Karpas-422 (cell line): ENCODE measurements around the gene TMEM131L. TPM values are rescaled to one million over a fixed set of nuclear protein-coding genes. Genes with fewer than 3 reads are reported as not detected.

Experiments used
- DNase-seq: peaks from one replicate; pipeline ENCODE4 v3.0.0-alpha.2; 2015
- H2AFZ ChIP-seq: fragments of 200-600 bp; sonication (generic); 2 replicates; pipeline ENCODE4 v1.6.1; 2014; ENCODE audit warnings: antibody characterized with exemption, low read length, mixed read lengths
- H3K27ac ChIP-seq: fragments of 200-600 bp; sonication (generic); 2 replicates; pipeline ENCODE4 v1.5.1; 2014; ENCODE audit warnings: mild to moderate bottlenecking, low read length, moderate library complexity
- H3K27me3 ChIP-seq: fragments of 200-600 bp; sonication (generic); 2 replicates; pipeline ENCODE4 v1.6.1; 2014; ENCODE audit warnings: low read length, mixed read lengths
- H3K36me3 ChIP-seq: fragments of 200-600 bp; sonication (generic); 2 replicates; pipeline ENCODE4 v1.6.1; 2014; ENCODE audit warnings: low read length, mixed read lengths; ENCODE audit not compliant: insufficient read depth
- H3K4me1 ChIP-seq: fragments of 200-600 bp; sonication (generic); 2 replicates; pipeline ENCODE4 v1.6.1; 2014; ENCODE audit warnings: mild to moderate bottlenecking, low read length, mixed read lengths
- H3K4me2 ChIP-seq: fragments of 200-600 bp; sonication (generic); 2 replicates; pipeline ENCODE4 v1.6.1; 2014; ENCODE audit warnings: low read length, low read depth, mild to moderate bottlenecking; ENCODE audit not compliant: poor library complexity, severe bottlenecking
- H3K4me3 ChIP-seq: fragments of 200-600 bp; sonication (generic); 2 replicates; pipeline ENCODE4 v1.5.1; 2014; ENCODE audit warnings: mild to moderate bottlenecking, antibody characterized with exemption, low read length, mixed read lengths
- H3K79me2 ChIP-seq: fragments of 200-600 bp; sonication (generic); 2 replicates; pipeline ENCODE4 v1.6.1; 2014; ENCODE audit warnings: mild to moderate bottlenecking, low read length, mixed read lengths
- H3K9ac ChIP-seq: fragments of 200-600 bp; sonication (generic); 2 replicates; pipeline ENCODE4 v1.6.0; 2014; ENCODE audit warnings: low read length
- H3K9me2 ChIP-seq: fragments of 200-600 bp; sonication (generic), shearing (Covaris generic); replicated peaks from 2 replicates; pipeline ENCODE4 v1.6.0; 2014; ENCODE audit warnings: mild to moderate bottlenecking, low read length, moderate library complexity; ENCODE audit not compliant: insufficient read depth
- H3K9me3 ChIP-seq: fragments of 300-700, 200-600 bp; sonication (generic); 2 replicates; pipeline ENCODE4 v1.6.1; 2014; ENCODE audit warnings: low read length, mixed read lengths
- H4K20me1 ChIP-seq: fragments of 200-600 bp; sonication (generic); 2 replicates; pipeline ENCODE4 v1.6.1; 2014; ENCODE audit warnings: mild to moderate bottlenecking, antibody characterized with exemption, low read length, low read depth; ENCODE audit not compliant: insufficient read depth
- total RNA-seq: library from RNA; depleted of rRNA; stranded (reverse); fragments of >200 nt; shearing (Covaris generic); gene quantifications from 2 replicates; pipeline ENCODE4 v1.2.3, GENCODE V29; 2014; ENCODE audit warnings: low replicate concordance

Gene TMEM131L
- total RNA-seq, 1 experiment from 2014 or later: 54.8 TPM

DNA sequence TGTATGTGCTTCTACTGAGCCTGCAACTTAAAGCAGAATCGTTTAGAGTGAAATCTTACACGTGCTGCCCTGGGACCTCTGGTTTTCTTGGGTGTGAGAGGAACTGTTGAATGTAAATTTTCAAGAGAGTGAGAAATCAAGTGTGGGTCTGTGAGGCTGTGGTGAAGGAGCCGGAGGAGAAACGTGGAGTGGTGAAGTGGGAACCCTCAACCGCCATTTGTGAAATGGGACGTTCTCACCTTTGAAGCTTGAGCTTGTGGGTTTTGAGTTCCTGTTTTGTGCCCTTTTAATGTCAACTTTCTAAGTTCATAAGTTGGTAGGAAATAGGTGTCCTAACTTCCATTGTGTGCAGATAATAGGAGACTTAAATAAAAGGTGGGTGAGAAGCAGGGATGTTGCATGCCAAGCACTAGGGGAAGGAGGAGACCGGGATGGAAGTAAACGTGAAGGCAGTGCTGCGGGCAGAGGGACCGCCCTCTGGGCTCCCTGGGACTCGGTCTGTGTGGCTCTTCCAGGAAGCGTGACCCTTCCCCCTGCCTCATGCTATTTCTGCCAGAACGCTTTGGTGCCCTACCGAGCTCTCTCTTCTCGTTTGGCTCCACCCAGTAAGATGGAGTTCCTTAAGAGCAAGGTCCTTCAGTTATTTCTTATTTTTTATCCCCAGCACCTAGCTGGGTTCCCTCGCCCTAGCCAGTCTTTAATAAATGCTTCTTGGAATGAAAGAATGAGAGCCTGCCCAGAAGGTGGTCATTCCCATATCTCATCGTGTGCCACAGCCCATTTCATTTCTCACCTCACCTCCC, 56.0 kb downstream of the TMEM131L start:
- H2AFZ ChIP-seq: no peak overlapping the region
- peaks cover 61% of the 10 kb centered on the region for H3K4me1 ChIP-seq
- H3K27me3 ChIP-seq: no peaks in the 10 kb centered on the region
- H3K27ac ChIP-seq: no peak overlapping the region
- no peak for DNase-seq
- no peaks in the 10 kb centered on the region for H3K9me3 ChIP-seq
- H3K36me3 ChIP-seq: no peaks in the 10 kb centered on the region; the same call in 1 of the 2 replicates
- no peaks in the 10 kb centered on the region for H3K9me2 ChIP-seq
- peaks cover 69% of the 10 kb centered on the region for H4K20me1 ChIP-seq
- peaks cover 15% of the 10 kb centered on the region for H3K79me2 ChIP-seq
- H3K4me2 ChIP-seq: peak overlapping the region; percentile 40
- no peak overlapping the region for H3K4me3 ChIP-seq
- H3K9ac ChIP-seq: no peak overlapping the region

DNA sequence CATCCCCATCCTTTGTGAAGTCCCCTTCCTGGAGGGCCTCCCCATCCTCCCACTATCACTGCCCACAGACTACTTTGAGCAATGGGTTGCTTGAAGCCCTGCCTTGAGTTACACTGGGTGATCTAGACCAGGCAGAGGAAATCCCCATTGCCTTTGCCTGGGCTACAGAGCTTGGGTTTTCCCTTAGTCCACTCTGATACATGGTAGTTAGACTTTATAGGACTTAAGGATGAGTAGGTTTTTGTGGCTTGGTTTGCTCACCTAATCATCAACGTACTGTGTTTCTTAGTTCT, 56.6 kb downstream of the TMEM131L start:
- Histone ChIP-seq H4K20me1 (peaks cover 68% of the 10 kb centered on the region), H3K36me3 (no peaks in the 10 kb centered on the region), H3K9me3 (no peaks in the 10 kb centered on the region), H3K4me3 (no peak overlapping the region), H3K4me1 (peaks cover 65% of the 10 kb centered on the region), H3K27me3 (no peaks in the 10 kb centered on the region), H2AFZ (no peak overlapping the region), H3K79me2 (peaks cover 15% of the 10 kb centered on the region), H3K9me2 (no peaks in the 10 kb centered on the region), H3K9ac (no peak overlapping the region), H3K4me2 (peak overlapping the region; percentile 40), H3K27ac (no peak overlapping the region)
- no peak for DNase-seq

DNA sequence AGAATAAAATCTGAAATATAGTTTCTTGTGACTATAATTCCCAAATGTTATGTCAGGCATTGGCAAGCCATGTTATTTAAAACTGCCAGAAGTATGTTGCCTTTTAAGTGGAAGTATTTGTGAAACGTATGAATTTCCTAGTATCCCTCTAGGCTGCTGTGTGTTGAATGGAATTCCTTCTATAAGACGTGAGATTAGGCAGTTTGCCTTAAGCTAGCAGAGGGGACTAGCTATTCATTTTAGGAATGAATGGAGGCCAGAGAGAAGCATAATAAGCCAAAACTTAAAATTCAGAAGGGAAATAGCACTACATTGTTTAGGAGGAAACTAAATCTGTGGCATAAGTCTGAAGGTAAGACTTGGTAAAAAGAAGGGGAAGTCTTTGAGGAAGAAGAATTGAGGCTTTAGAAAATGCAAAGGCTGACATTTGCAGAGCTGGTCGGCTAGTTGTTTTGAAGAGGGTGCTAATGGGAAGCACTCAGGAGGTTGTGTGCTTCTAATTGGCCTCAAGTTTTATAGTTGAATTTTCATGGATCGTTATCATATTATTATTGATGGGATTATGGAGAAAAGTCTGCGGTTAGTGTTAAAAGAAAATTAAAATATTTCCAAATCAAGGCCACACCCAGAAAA, 57.1 kb downstream of the TMEM131L start:
- Histone ChIP-seq H3K4me3 (0 out of 2 replicates have a peak overlapping the region, but pooled peaks have one; percentile 3), H3K27ac (peak overlapping the region; percentile 18; the same call in 1 of the 2 replicates), H3K9me3 (no peaks in the 10 kb centered on the region), H4K20me1 (peaks cover 68% of the 10 kb centered on the region), H3K36me3 (no peaks in the 10 kb centered on the region), H3K4me2 (peak overlapping the region; percentile 40), H3K79me2 (peaks cover 20% of the 10 kb centered on the region), H3K9me2 (no peaks in the 10 kb centered on the region), H3K9ac (no peak overlapping the region), H3K4me1 (peaks cover 65% of the 10 kb centered on the region), H2AFZ (no peak overlapping the region), H3K27me3 (no peaks in the 10 kb centered on the region)
- DNase-seq: peak; percentile 63

DNA sequence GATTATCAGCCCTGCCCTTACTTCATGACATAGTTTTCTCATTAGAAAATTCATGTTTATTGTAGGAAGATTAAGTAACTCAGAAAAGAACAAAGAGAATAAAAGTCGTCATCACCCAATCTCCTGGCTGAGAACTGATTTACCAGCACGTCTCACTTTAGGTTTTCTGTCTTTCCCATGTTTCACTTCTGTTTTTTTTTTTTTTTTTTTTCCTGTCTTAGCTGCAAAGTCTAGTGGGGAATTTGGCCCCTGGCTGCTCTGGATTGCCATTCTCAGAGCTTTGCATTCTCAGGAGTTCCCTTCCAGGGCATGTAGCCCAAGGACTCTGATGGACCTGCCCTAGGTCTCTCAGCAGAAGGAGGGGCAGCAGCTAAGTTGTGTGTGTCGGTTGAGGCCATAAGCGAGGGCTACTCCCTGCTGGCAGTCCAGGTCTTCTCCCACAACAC, 57.8 kb downstream of the TMEM131L start:
- H3K36me3 ChIP-seq: no peaks in the 10 kb centered on the region
- no peak overlapping the region for H3K27ac ChIP-seq
- peak overlapping the region; percentile 40 for H3K4me2 ChIP-seq
- peaks cover 20% of the 10 kb centered on the region for H3K79me2 ChIP-seq
- H3K4me1 ChIP-seq: peaks cover 69% of the 10 kb centered on the region
- no peak overlapping the region for H3K9ac ChIP-seq
- H3K9me3 ChIP-seq: no peaks in the 10 kb centered on the region
- H3K4me3 ChIP-seq: 0 out of 2 replicates have a peak overlapping the region, but pooled peaks have one; percentile 3
- peaks cover 69% of the 10 kb centered on the region for H4K20me1 ChIP-seq
- no peak overlapping the region for H2AFZ ChIP-seq
- H3K9me2 ChIP-seq: no peaks in the 10 kb centered on the region
- DNase-seq: no peak
- H3K27me3 ChIP-seq: no peaks in the 10 kb centered on the region

DNA sequence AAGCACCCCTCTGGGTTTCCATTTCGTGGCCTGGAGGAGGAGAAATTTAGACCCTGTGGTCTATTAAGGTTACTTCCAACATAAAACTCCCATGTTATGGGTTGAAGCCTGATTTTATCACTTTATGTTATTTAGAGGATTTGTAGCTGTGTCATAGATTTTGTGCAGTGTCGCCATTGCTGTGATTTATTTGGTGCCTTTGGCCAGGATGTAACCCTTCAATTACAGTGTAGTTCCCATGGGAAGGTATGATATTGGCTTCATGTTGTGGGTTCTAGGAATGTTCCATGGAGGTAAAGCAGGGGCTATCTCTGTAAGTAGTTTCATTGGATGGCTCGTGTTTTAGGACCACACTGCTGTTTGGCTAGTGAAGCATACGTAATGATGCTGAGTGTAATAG, 58.5 kb downstream of the TMEM131L start:
- peaks cover 69% of the 10 kb centered on the region for H4K20me1 ChIP-seq
- H3K9ac ChIP-seq: no peak overlapping the region
- peaks cover 74% of the 10 kb centered on the region for H3K4me1 ChIP-seq
- no peak for DNase-seq
- no peaks in the 10 kb centered on the region for H3K9me3 ChIP-seq
- no peak overlapping the region for H2AFZ ChIP-seq
- peaks cover 27% of the 10 kb centered on the region for H3K79me2 ChIP-seq
- no peak overlapping the region for H3K27ac ChIP-seq
- H3K4me2 ChIP-seq: no peak overlapping the region
- H3K9me2 ChIP-seq: no peaks in the 10 kb centered on the region
- H3K27me3 ChIP-seq: no peaks in the 10 kb centered on the region
- H3K36me3 ChIP-seq: no peaks in the 10 kb centered on the region
- H3K4me3 ChIP-seq: no peak overlapping the region

DNA sequence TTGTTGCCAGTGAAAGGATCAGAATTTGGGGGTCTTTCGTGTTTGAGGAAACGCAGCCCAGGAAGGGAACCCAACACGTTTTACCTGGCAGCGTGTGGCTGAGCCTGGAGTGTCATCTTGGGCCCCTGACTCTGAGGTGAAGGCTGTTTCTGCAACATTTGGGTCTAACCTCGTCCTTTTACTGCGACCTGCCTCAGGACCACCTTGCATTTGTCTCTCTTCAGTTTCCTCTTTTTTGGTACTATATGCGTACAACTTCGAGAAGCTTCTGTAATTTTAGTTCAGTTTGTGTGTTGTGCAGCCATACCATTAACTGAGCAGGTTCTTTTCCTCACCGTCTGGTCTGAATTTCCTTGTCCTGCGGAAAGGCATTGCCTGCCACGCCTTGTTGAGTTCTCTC, 61.5 kb downstream of the TMEM131L start:
- Histone ChIP-seq H3K9ac (no peak overlapping the region), H3K9me2 (no peaks in the 10 kb centered on the region), H3K9me3 (no peaks in the 10 kb centered on the region), H3K27me3 (no peaks in the 10 kb centered on the region), H3K4me2 (peak overlapping the region; percentile 57), H2AFZ (no peak overlapping the region), H4K20me1 (peaks cover 63% of the 10 kb centered on the region), H3K27ac (no peak overlapping the region), H3K36me3 (no peaks in the 10 kb centered on the region), H3K4me1 (peaks cover 75% of the 10 kb centered on the region), H3K4me3 (no peak overlapping the region), H3K79me2 (peaks cover 51% of the 10 kb centered on the region)
- DNase-seq: peak; percentile 56

DNA sequence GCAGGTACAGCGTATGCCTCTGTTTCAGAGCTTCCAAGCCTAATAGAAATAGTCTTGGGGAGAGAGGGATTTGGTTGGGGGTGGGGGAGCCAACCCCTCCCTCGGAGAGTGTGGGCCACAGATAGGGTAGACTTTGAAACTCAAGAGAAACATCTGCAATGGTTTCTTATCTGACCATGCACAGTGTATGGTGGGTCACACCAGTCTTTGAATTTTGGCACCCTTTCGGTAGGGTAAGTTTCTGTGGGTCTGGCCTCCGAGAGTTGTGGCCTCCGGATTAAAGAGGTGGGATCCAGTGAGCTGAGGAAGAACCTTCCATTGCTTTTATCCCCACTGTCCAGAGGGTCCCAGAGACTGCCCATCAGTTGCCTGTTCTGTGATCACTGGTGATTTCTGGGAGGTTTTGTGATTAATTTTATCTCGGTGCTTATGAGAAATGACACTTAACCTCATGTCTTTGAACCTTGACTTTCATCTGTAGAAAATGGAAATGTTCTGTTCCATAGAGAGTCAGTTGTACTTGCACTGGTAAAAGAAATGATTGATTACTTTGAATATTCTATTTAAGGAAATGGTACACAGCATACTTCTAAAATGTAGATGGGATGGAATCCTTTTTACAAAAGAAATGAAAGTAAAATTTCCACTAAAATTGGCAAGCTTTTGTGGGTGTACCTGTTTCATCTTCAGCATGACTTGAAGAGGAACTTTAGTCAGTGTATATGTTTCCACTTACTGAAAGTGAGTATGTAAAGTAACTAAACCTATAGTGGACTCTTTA, 62.7 kb downstream of the TMEM131L start:
- Histone ChIP-seq H3K27me3 (no peaks in the 10 kb centered on the region), H3K4me2 (peak overlapping the region; percentile 57), H2AFZ (no peak overlapping the region), H3K9me2 (no peaks in the 10 kb centered on the region), H3K9me3 (no peaks in the 10 kb centered on the region), H3K27ac (peak overlapping the region; percentile 2; the same call in 1 of the 2 replicates), H3K9ac (peak overlapping the region; percentile 0; the same call in 1 of the 2 replicates), H3K36me3 (no peaks in the 10 kb centered on the region), H3K4me1 (peaks cover 63% of the 10 kb centered on the region), H4K20me1 (peaks cover 55% of the 10 kb centered on the region), H3K4me3 (peak overlapping the region; percentile 4; the same call in 1 of the 2 replicates), H3K79me2 (peaks cover 52% of the 10 kb centered on the region)
- DNase-seq: no peak

DNA sequence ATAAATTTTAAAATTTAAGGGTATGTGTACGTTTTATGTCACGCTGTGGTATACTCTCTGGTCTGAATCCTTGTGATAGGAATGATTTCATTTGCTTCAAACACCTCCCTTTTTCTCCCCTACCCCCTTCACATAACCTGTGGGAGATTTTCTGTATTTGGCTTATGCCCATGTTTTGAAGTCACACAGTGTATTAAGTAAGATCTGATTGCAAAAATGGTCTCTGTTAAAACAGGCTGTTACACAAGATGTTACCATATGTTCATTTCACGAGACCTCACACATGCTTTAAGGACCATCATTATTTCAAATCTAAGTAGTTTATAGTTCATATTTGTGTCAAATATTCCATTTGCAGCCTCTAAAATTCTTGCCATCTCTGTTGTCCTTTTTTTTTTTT, 63.5 kb downstream of the TMEM131L start:
- Histone ChIP-seq H3K4me3 (peak overlapping the region; percentile 4; the same call in 1 of the 2 replicates), H3K4me2 (peak overlapping the region; percentile 57), H3K79me2 (peaks cover 46% of the 10 kb centered on the region), H4K20me1 (peaks cover 47% of the 10 kb centered on the region), H2AFZ (no peak overlapping the region), H3K27ac (0 out of 2 replicates have a peak overlapping the region, but pooled peaks have one; percentile 2), H3K9me3 (no peaks in the 10 kb centered on the region), H3K9ac (0 out of 2 replicates have a peak overlapping the region, but pooled peaks have one; percentile 0), H3K27me3 (no peaks in the 10 kb centered on the region), H3K4me1 (peaks cover 56% of the 10 kb centered on the region), H3K36me3 (no peaks in the 10 kb centered on the region), H3K9me2 (no peaks in the 10 kb centered on the region)
- no peak for DNase-seq
